GM23338 (cell line): ENCODE data around the gene XYLT1. TPM values are rescaled to one million over a fixed set of nuclear protein-coding genes. Genes with fewer than 3 reads are reported as not detected.

Experiments
- ATAC-seq: fragments of 200-7000 bp; cut with Tn5 transposase; 3 replicates; pipeline ENCODE4 v1.9.1; 2020
- DNase-seq: peaks from one replicate; pipeline ENCODE4 v3.0.0-alpha.2; 2015; ENCODE audit warnings: low spot score
- H2AFZ ChIP-seq: fragments of 200-600 bp; sonication (generic); 2 replicates; pipeline ENCODE4 v1.8.0; 2016; ENCODE audit warnings: antibody characterized with exemption, mild to moderate bottlenecking, moderate library complexity
- H3F3A ChIP-seq: fragments of 200-600 bp; sonication (generic); replicated peaks from 2 replicates; pipeline ENCODE4 v1.8.0; 2017; ENCODE audit warnings: antibody characterized with exemption, mixed run types, low read depth
- H3K27ac ChIP-seq: fragments of 200-600 bp; sonication (generic); 2 replicates; pipeline ENCODE4 v1.6.1; 2016; ENCODE audit warnings: low read depth
- H3K27me3 ChIP-seq: fragments of 200-600 bp; sonication (generic); 2 replicates; pipeline ENCODE4 v1.8.0; 2016; ENCODE audit warnings: mild to moderate bottlenecking, mixed run types, moderate library complexity; ENCODE audit not compliant: insufficient read depth
- H3K36me3 ChIP-seq: fragments of 200-600 bp; sonication (generic); 2 replicates; pipeline ENCODE4 v1.8.0; 2016; ENCODE audit warnings: mild to moderate bottlenecking; ENCODE audit not compliant: insufficient read depth
- H3K4me1 ChIP-seq: fragments of 200-600 bp; sonication (generic); 2 replicates; pipeline ENCODE4 v1.8.0; 2016; ENCODE audit warnings: mild to moderate bottlenecking, moderate library complexity; ENCODE audit not compliant: insufficient read depth
- H3K4me2 ChIP-seq: fragments of 200-600 bp; sonication (generic); 2 replicates; pipeline ENCODE4 v1.7.1; 2017; ENCODE audit warnings: mixed run types
- H3K4me3 ChIP-seq: fragments of 200-600 bp; sonication (generic); 2 replicates; pipeline ENCODE4 v1.6.1; 2016; ENCODE audit warnings: mixed run types
- H3K79me2 ChIP-seq: fragments of 200-600 bp; sonication (generic); replicated peaks from 2 replicates; pipeline ENCODE4 v1.8.0; 2017; ENCODE audit warnings: mild to moderate bottlenecking; ENCODE audit not compliant: insufficient read depth
- H3K9me2 ChIP-seq: fragments of 200-600 bp; sonication (generic); 2 replicates; pipeline ENCODE4 v1.8.0; 2017; ENCODE audit not compliant: insufficient read depth
- H4K20me1 ChIP-seq: fragments of 200-600 bp; sonication (generic); replicated peaks from 2 replicates; pipeline ENCODE4 v1.8.0; 2017; ENCODE audit warnings: mild to moderate bottlenecking; ENCODE audit not compliant: insufficient read depth
- H3K27ac Mint-ChIP-seq: 2 replicates; pipeline ENCODE4 v1.8.0; 2020; ENCODE audit warnings: inconsistent platforms, mild to moderate bottlenecking, moderate library complexity, mixed read lengths
- H3K27me3 Mint-ChIP-seq: 3 replicates; pipeline ENCODE4 v1.8.0; 2022; ENCODE audit warnings: low read depth, mild to moderate bottlenecking, moderate library complexity, mixed read lengths, inconsistent platforms; ENCODE audit not compliant: insufficient read depth, poor library complexity
- H3K36me3 Mint-ChIP-seq: 3 replicates; pipeline ENCODE4 v1.8.0; 2021; ENCODE audit warnings: low read depth, mild to moderate bottlenecking, inconsistent platforms, moderate library complexity, mixed read lengths
- H3K4me1 Mint-ChIP-seq: 3 replicates; pipeline ENCODE4 v1.8.0; 2020; ENCODE audit warnings: mild to moderate bottlenecking, inconsistent platforms, mixed read lengths
- H3K4me3 Mint-ChIP-seq: 3 replicates; pipeline ENCODE4 v1.8.0; 2021; ENCODE audit warnings: moderate library complexity, mild to moderate bottlenecking, inconsistent platforms, mixed read lengths
- H3K9me3 Mint-ChIP-seq: 3 replicates; pipeline ENCODE4 v1.8.0; 2020; ENCODE audit warnings: moderate library complexity, mild to moderate bottlenecking, inconsistent platforms, mixed read lengths
- CREB1 ChIP-seq: fragments of 250-450 bp; sonication (Bioruptor Pico); IDR thresholded peaks from 2 replicates; pipeline ENCODE4 v1.5.0; 2020; ENCODE audit warnings: low read depth, mild to moderate bottlenecking, moderate library complexity
- EZH2 ChIP-seq: fragments of 200-600 bp; sonication (generic); IDR thresholded peaks from one replicate; pipeline ENCODE4 v1.8.0; 2017; ENCODE audit warnings: antibody characterized with exemption, mild to moderate bottlenecking, low read depth; ENCODE audit not compliant: unreplicated experiment
- NANOG ChIP-seq: IDR thresholded peaks from 2 replicates; pipeline ENCODE4 v1.6.1; 2016; ENCODE audit warnings: antibody characterized with exemption, borderline replicate concordance
- POLR2AphosphoS5 ChIP-seq: IDR thresholded peaks from 2 replicates; pipeline ENCODE4 v1.6.1; 2016; ENCODE audit warnings: antibody characterized with exemption, low read depth
- ZNF114 ChIP-seq: fragments of 250-450 bp; sonication (Bioruptor Pico); IDR thresholded peaks from 2 replicates; pipeline ENCODE4 v1.5.0; 2020; ENCODE audit warnings: mild to moderate bottlenecking, moderate library complexity
- polyA plus RNA-seq: library from polyadenylated mRNA; unstranded; fragments of >200 nt; fragmentation: Nextera tagmentation; extraction: Ambion mirVana; gene quantifications from 2 replicates; pipeline ENCODE4 v1.2.1, GENCODE V29; 2016
- total RNA-seq: library from RNA; depleted of rRNA; stranded (reverse); fragments of >200 nt; shearing (Covaris generic); gene quantifications from 2 replicates; pipeline ENCODE4 v1.2.3, GENCODE V29; 2014
- TF ChIP-seq, protein P1 (sequence below): fragments of 250-450 bp; sonication (Bioruptor Pico); IDR thresholded peaks from 2 replicates; pipeline ENCODE4 v1.5.0; 2020; ENCODE audit warnings: mild to moderate bottlenecking, moderate library complexity
- TF ChIP-seq, protein P2 (sequence below): IDR thresholded peaks from one replicate; pipeline ENCODE4 v1.6.1; 2018; ENCODE audit warnings: antibody characterized with exemption; ENCODE audit not compliant: unreplicated experiment
- TF ChIP-seq, protein P3 (sequence below): IDR thresholded peaks from 2 replicates; pipeline ENCODE4 v1.6.1; 2016; ENCODE audit warnings: antibody characterized with exemption

Gene XYLT1
- total and polyA plus RNA-seq, 2 experiments from 2014 or later, result 3.5 to 24.7 TPM

DNA sequence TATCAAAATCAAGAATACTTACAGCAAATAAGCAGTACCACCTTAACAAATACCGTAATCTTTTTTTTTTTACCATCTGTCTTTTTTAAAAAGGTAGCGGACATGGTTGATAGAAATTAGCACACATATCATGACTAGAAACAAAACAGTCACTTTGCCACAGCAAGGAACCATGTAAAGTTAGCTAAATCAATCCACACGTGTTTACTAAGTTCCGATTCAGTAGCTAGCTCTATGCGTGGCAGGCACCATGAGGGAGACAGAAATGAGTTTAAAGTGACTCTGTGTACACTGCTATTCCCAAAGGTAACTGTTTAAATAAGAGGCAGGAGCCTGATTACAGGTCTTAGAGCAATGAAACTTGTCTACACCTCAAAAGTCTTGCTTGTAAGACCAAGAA lies 108.6 kb downstream of the XYLT1 start:
- Histone ChIP-seq H2AFZ (no peak overlapping the region), H3K4me1 (peaks cover 28% of the 10 kb centered on the region), H4K20me1 (no peaks in the 10 kb centered on the region), H3F3A (no peaks in the 10 kb centered on the region), H3K4me3 (no peak overlapping the region), H3K27ac (no peak overlapping the region), H3K9me2 (0 out of 2 replicates have a peak, but pooled peaks cover under 1% of the 10 kb centered on the region), H3K4me2 (no peak overlapping the region), H3K79me2 (peaks cover 67% of the 10 kb centered on the region), H3K36me3 (no peaks in the 10 kb centered on the region), H3K27me3 (no peaks in the 10 kb centered on the region)
- TF ChIP-seq, protein P1, sequence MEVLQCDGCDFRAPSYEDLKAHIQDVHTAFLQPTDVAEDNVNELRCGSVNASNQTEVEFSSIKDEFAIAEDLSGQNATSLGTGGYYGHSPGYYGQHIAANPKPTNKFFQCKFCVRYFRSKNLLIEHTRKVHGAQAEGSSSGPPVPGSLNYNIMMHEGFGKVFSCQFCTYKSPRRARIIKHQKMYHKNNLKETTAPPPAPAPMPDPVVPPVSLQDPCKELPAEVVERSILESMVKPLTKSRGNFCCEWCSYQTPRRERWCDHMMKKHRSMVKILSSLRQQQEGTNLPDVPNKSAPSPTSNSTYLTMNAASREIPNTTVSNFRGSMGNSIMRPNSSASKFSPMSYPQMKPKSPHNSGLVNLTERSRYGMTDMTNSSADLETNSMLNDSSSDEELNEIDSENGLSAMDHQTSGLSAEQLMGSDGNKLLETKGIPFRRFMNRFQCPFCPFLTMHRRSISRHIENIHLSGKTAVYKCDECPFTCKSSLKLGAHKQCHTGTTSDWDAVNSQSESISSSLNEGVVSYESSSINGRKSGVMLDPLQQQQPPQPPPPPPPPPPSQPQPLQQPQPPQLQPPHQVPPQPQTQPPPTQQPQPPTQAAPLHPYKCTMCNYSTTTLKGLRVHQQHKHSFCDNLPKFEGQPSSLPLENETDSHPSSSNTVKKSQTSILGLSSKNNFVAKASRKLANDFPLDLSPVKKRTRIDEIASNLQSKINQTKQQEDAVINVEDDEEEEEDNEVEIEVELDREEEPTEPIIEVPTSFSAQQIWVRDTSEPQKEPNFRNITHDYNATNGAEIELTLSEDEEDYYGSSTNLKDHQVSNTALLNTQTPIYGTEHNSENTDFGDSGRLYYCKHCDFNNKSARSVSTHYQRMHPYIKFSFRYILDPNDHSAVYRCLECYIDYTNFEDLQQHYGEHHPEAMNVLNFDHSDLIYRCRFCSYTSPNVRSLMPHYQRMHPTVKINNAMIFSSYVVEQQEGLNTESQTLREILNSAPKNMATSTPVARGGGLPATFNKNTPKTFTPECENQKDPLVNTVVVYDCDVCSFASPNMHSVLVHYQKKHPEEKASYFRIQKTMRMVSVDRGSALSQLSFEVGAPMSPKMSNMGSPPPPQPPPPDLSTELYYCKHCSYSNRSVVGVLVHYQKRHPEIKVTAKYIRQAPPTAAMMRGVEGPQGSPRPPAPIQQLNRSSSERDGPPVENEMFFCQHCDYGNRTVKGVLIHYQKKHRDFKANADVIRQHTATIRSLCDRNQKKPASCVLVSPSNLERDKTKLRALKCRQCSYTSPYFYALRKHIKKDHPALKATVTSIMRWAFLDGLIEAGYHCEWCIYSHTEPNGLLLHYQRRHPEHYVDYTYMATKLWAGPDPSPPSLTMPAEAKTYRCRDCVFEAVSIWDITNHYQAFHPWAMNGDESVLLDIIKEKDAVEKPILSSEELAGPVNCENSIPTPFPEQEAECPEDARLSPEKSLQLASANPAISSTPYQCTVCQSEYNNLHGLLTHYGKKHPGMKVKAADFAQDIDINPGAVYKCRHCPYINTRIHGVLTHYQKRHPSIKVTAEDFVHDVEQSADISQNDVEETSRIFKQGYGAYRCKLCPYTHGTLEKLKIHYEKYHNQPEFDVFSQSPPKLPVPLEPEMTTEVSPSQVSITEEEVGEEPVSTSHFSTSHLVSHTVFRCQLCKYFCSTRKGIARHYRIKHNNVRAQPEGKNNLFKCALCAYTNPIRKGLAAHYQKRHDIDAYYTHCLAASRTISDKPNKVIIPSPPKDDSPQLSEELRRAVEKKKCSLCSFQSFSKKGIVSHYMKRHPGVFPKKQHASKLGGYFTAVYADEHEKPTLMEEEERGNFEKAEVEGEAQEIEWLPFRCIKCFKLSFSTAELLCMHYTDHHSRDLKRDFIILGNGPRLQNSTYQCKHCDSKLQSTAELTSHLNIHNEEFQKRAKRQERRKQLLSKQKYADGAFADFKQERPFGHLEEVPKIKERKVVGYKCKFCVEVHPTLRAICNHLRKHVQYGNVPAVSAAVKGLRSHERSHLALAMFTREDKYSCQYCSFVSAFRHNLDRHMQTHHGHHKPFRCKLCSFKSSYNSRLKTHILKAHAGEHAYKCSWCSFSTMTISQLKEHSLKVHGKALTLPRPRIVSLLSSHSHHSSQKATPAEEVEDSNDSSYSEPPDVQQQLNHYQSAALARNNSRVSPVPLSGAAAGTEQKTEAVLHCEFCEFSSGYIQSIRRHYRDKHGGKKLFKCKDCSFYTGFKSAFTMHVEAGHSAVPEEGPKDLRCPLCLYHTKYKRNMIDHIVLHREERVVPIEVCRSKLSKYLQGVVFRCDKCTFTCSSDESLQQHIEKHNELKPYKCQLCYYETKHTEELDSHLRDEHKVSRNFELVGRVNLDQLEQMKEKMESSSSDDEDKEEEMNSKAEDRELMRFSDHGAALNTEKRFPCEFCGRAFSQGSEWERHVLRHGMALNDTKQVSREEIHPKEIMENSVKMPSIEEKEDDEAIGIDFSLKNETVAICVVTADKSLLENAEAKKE (CRISPR knock-in tag), result no peak
- TF ChIP-seq EZH2 (no peak), CREB1 (CRISPR knock-in tag) (no peak), POLR2AphosphoS5 (no peak), NANOG (no peak), ZNF114 (CRISPR knock-in tag) (no peak)
- TF ChIP-seq, protein P2, sequence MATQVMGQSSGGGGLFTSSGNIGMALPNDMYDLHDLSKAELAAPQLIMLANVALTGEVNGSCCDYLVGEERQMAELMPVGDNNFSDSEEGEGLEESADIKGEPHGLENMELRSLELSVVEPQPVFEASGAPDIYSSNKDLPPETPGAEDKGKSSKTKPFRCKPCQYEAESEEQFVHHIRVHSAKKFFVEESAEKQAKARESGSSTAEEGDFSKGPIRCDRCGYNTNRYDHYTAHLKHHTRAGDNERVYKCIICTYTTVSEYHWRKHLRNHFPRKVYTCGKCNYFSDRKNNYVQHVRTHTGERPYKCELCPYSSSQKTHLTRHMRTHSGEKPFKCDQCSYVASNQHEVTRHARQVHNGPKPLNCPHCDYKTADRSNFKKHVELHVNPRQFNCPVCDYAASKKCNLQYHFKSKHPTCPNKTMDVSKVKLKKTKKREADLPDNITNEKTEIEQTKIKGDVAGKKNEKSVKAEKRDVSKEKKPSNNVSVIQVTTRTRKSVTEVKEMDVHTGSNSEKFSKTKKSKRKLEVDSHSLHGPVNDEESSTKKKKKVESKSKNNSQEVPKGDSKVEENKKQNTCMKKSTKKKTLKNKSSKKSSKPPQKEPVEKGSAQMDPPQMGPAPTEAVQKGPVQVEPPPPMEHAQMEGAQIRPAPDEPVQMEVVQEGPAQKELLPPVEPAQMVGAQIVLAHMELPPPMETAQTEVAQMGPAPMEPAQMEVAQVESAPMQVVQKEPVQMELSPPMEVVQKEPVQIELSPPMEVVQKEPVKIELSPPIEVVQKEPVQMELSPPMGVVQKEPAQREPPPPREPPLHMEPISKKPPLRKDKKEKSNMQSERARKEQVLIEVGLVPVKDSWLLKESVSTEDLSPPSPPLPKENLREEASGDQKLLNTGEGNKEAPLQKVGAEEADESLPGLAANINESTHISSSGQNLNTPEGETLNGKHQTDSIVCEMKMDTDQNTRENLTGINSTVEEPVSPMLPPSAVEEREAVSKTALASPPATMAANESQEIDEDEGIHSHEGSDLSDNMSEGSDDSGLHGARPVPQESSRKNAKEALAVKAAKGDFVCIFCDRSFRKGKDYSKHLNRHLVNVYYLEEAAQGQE, result no peak
- TF ChIP-seq, protein P3, sequence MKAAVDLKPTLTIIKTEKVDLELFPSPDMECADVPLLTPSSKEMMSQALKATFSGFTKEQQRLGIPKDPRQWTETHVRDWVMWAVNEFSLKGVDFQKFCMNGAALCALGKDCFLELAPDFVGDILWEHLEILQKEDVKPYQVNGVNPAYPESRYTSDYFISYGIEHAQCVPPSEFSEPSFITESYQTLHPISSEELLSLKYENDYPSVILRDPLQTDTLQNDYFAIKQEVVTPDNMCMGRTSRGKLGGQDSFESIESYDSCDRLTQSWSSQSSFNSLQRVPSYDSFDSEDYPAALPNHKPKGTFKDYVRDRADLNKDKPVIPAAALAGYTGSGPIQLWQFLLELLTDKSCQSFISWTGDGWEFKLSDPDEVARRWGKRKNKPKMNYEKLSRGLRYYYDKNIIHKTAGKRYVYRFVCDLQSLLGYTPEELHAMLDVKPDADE, result no peak
- Mint-ChIP-seq H3K4me3 (no peak overlapping the region), H3K36me3 (no peaks in the 10 kb centered on the region), H3K27me3 (peaks cover 5% of the 10 kb centered on the region), H3K27ac (no peak overlapping the region), H3K9me3 (no peaks in the 10 kb centered on the region), H3K4me1 (peaks cover 37% of the 10 kb centered on the region)
- ATAC-seq (no peak), DNase-seq (no peak)
